ENCODE data around the gene GALNS.

DNA sequence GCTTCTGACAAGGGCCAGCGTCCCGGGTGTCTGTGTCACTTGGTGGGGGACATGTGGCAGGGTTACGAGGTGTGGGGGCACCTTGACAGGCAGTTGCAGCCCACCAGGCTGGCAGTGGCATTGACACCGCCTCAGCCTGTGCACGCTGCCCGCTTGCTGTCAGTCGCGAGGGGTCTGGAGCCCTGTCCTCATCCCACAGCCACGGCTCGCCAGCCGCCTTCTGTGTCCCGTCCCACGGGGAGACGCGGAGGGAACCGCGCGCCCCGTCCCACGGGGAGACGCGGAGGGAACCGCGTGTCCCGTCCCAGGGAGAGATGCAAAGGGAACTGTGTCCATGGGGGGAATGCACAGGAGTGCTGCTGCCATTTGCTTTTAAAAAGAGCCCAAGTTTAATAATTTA is 6.2 kb upstream of the GALNS start:
- TF ChIP-seq MXI1 (conservative IDR thresholded peaks at IDR 0.05; ENCODE audit: poor library complexity, severe bottlenecking) (no peak), CTCF (IDR thresholded peaks at IDR 0.05; ENCODE audit: poor library complexity, severe bottlenecking) (no peak), REST (IDR thresholded peaks at IDR 0.05; ENCODE audit: borderline replicate concordance) (no peak), SMC3 (conservative IDR thresholded peaks at IDR 0.05; ENCODE audit: poor library complexity) (no peak), TAF1 (IDR thresholded peaks at IDR 0.05; ENCODE audit: low read depth) (no peak)
